IMR-90 (cell line): ENCODE data around the gene FBN1.

Source experiments
- BHLHE40 ChIP-seq: fragments of 150-350 bp; IDR thresholded peaks from 2 replicates; pipeline ENCODE4 v1.6.1; 2016; ENCODE audit warnings: mild to moderate bottlenecking, low read depth, low read length
- CTCF ChIP-seq: conservative IDR thresholded peaks from 2 replicates; pipeline ENCODE4 v1.5.1; 2012; ENCODE audit warnings: mild to moderate bottlenecking, low read depth, low read length, improper control_type of control experiment

DNA sequence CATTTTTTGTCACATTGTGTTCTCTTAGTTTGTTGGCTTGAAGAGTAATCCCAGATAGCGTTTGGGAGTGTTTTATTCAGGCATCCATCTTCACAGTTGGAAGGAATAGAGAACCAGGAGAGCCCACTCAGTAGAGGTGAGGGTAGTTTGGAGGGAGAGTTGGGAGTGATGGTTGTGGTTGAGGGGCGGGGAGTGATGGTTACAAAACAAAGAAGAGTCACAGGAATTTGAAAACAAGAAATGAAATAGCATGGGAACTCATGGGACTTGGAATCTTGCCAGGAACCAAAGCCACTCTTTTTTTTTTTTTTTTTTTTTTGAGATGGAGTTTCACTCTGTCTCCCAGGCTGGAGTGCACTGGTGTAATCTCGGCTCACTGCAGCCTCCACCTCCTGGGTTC lies 278.0 kb downstream of the FBN1 start:
- no peak for TF ChIP-seq BHLHE40
- no peak for TF ChIP-seq CTCF
